ENCODE measurements around the gene CAP2. TPM values are rescaled to one million over a fixed set of nuclear protein-coding genes. Genes with fewer than 3 reads are reported as not detected.
"Not testable (repeated sequence)": the region's sequence is repeated elsewhere in the genome, so short reads cannot be mapped to it uniquely, and the experiment has no call there.

Gene CAP2
- total RNA-seq, 4 donors from 2014 or later = 11.8 to 27.6 (median 15.0) TPM

GRCh38 chr6:17423026-17423425 is 29.6 kb downstream of the CAP2 start:
- Histone ChIP-seq H3K4me3 (no peak overlapping the region), H3K27me3 (no peaks in the 10 kb centered on the region), H3K9me3 (no peaks in the 10 kb centered on the region), H3K4me1 (no peaks in the 10 kb centered on the region), H3K36me3 (no peaks in the 10 kb centered on the region), H3K27ac (no peak overlapping the region)
- no peak for DNase-seq
- intact Hi-C loops (cut with DNase I; ENCODE audit: low total_unique reads) = no loop called here
- TF ChIP-seq CTCF (IDR thresholded peaks at IDR 0.05) = no peak
- TF ChIP-seq POLR2A (IDR thresholded peaks at IDR 0.05) = no peak

- H3K4me1 ChIP-seq = no peaks in the 10 kb centered on the region
- H3K27me3 ChIP-seq = no peaks in the 10 kb centered on the region
- H3K36me3 ChIP-seq = no peaks in the 10 kb centered on the region
- no peaks in the 10 kb centered on the region for H3K9me3 ChIP-seq
- no peak overlapping the region for H3K27ac ChIP-seq
- H3K4me3 ChIP-seq = no peak overlapping the region
- TF ChIP-seq CTCF (IDR thresholded peaks at IDR 0.05) (no peak), POLR2A (IDR thresholded peaks at IDR 0.05) (no peak)
- DNase-seq = no peak
- intact Hi-C loops (cut with DNase I; ENCODE audit: low total_unique reads) = no loop called here
Measured at GRCh38 chr6:17427062-17427461, 33.7 kb downstream of the CAP2 start.

GRCh38 chr6:17427617-17428016 is 34.2 kb downstream of the CAP2 start:
- TF ChIP-seq POLR2A (IDR thresholded peaks at IDR 0.05) (no peak), CTCF (IDR thresholded peaks at IDR 0.05) (no peak)
- H3K4me3 ChIP-seq = no peak overlapping the region
- no peaks in the 10 kb centered on the region for H3K36me3 ChIP-seq
- no peak overlapping the region for H3K27ac ChIP-seq
- H3K9me3 ChIP-seq = no peaks in the 10 kb centered on the region
- intact Hi-C loops (cut with DNase I; ENCODE audit: low total_unique reads) = no loop called here
- no peaks in the 10 kb centered on the region for H3K4me1 ChIP-seq
- no peak for DNase-seq
- no peaks in the 10 kb centered on the region for H3K27me3 ChIP-seq

GRCh38 chr6:17428595-17429120 is 35.3 kb downstream of the CAP2 start:
- H3K27me3 ChIP-seq; intact Hi-C loops (cut with DNase I; ENCODE audit: low total_unique reads); H3K36me3 ChIP-seq; H3K4me1 ChIP-seq; H3K4me3 ChIP-seq; H3K9me3 ChIP-seq; DNase-seq: not testable (repeated sequence)
- H3K27ac ChIP-seq = peak overlapping the region; percentile 56 to 67

GRCh38 chr6:17429383-17430061 is 36.1 kb downstream of the CAP2 start:
- TF ChIP-seq POLR2A (IDR thresholded peaks at IDR 0.05) (no peak), CTCF (IDR thresholded peaks at IDR 0.05) (no peak)
- DNase-seq = no peak
- peak overlapping the region; percentile 56 to 67 for H3K27ac ChIP-seq
- H3K4me1 ChIP-seq = no peaks in the 10 kb centered on the region
- H3K9me3 ChIP-seq = no peaks in the 10 kb centered on the region
- H3K4me3 ChIP-seq = no peak overlapping the region
- intact Hi-C loops (cut with DNase I; ENCODE audit: low total_unique reads) = no loop called here
- no peaks in the 10 kb centered on the region for H3K27me3 ChIP-seq
- no peaks in the 10 kb centered on the region for H3K36me3 ChIP-seq

All from uterus (tissue), 4 donors.